Measurements from ENCODE around the gene GALNT7.

Gene GALNT7

DNA sequence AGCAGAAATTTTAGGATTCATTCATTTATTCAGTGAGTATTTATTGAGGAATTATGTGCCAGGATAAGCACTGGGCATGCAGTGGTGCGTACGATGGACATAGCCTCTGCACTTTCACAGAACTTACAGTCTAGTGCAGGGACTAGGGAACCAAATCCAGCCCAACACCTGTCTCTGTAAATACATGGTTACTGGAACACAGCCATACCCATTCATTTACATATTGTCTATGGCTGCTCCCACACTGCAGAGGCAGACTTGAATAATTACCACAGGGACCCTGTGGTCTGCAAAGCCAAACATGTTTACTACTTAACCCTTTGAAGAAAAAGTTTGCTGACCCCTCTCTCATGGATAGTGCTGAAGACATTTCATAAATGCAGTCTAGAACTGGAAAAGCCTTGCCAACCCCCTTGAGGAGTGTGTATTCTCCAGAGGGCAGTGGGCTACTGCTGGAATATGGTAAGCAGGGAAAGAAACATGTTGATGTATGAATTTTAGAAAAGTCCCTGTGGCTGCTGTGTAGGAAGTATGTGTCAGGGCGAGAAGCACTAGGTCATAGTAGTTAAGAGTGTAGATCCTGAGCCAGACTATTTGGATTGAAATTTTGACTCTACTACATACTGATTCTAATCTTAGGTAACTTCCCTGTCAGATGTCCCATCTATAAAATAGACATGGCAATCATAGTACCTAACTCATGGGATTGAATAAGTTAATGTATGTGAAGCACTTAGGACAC is 75.5 kb downstream of the GALNT7 start:
- Histone ChIP-seq H3K79me2 (peaks cover 13% of the 10 kb centered on the region), H3K4me2 (ENCODE audit: low read length) (no peak overlapping the region), H2AFZ (no peak overlapping the region), H3K9ac (no peak overlapping the region), H3K9me3 (ENCODE audit: control insufficient read depth, low read length) (no peaks in the 10 kb centered on the region), H3K27ac (no peak overlapping the region), H3K27me3 (ENCODE audit: control insufficient read depth, insufficient read depth, low read length) (no peaks in the 10 kb centered on the region), H3K4me3 (ENCODE audit: low read depth, low read length) (no peak overlapping the region), H3K36me3 (ENCODE audit: control insufficient read depth, insufficient read depth, low read length) (no peaks in the 10 kb centered on the region), H3K4me1 (peaks cover 3% of the 10 kb centered on the region)
- no peak for TF ChIP-seq CTCF (IDR thresholded peaks at IDR 0.05)

DNA sequence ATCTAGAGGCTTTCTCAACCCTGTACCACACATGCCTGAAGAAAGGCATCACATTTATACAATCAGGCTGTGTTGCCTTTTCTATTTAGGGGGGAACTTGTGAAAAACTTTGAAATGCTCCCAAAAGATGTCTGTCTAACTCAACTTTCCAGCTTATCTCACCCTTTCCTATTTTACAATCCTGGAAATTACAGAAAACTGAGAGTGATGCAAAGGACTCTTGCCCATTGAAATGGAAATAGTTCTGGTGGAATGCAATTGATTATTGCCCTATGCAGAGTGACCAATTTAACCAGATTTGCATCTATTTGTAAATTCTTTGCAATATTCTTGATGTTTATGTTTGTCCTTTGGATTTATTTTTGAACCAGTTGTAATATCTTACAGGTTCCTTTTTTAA is 77.3 kb downstream of the GALNT7 start:
- Histone ChIP-seq H3K27me3 (ENCODE audit: control insufficient read depth, insufficient read depth, low read length) (no peaks in the 10 kb centered on the region), H3K4me2 (ENCODE audit: low read length) (no peak overlapping the region), H3K79me2 (peaks cover 7% of the 10 kb centered on the region), H3K4me3 (ENCODE audit: low read depth, low read length) (no peak overlapping the region), H2AFZ (no peak overlapping the region), H3K9ac (no peak overlapping the region), H3K36me3 (ENCODE audit: control insufficient read depth, insufficient read depth, low read length) (no peaks in the 10 kb centered on the region), H3K4me1 (no peaks in the 10 kb centered on the region), H3K27ac (no peak overlapping the region), H3K9me3 (ENCODE audit: control insufficient read depth, low read length) (no peaks in the 10 kb centered on the region)
- TF ChIP-seq CTCF (IDR thresholded peaks at IDR 0.05), result no peak

DNA sequence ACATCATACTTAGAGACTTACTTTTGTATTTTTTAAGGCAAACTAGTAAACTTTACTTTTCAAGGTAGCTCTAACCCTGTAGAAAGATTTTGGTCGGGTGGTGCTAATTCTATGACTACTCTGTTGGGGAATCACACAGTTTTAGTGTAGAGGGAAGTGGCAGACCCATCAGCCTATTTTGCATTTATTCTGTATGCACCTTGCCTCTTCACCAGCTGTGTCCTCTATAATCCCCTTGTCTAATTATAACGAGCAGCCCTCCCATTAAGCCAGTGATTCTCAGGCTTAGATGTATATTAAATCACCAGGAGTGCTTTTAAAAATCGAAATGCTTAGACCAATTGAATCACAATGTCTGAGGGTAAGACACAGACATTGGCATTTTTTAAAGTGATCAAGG is 78.1 kb downstream of the GALNT7 start:
- Histone ChIP-seq H3K79me2 (peaks cover 7% of the 10 kb centered on the region), H3K27me3 (ENCODE audit: control insufficient read depth, insufficient read depth, low read length) (no peaks in the 10 kb centered on the region), H3K4me2 (ENCODE audit: low read length) (no peak overlapping the region), H3K4me3 (ENCODE audit: low read depth, low read length) (no peak overlapping the region), H3K9ac (no peak overlapping the region), H3K36me3 (ENCODE audit: control insufficient read depth, insufficient read depth, low read length) (no peaks in the 10 kb centered on the region), H2AFZ (no peak overlapping the region), H3K4me1 (no peaks in the 10 kb centered on the region), H3K27ac (peak overlapping the region; percentile 42), H3K9me3 (ENCODE audit: control insufficient read depth, low read length) (no peaks in the 10 kb centered on the region)
- TF ChIP-seq CTCF (IDR thresholded peaks at IDR 0.05), result no peak

- peak overlapping the region; percentile 42 for H3K27ac ChIP-seq
- peaks cover 7% of the 10 kb centered on the region for H3K79me2 ChIP-seq
- TF ChIP-seq CTCF (IDR thresholded peaks at IDR 0.05), result no peak
Observed at GRCh38 chr4:173247321-173247720, 78.7 kb downstream of the GALNT7 start.

DNA sequence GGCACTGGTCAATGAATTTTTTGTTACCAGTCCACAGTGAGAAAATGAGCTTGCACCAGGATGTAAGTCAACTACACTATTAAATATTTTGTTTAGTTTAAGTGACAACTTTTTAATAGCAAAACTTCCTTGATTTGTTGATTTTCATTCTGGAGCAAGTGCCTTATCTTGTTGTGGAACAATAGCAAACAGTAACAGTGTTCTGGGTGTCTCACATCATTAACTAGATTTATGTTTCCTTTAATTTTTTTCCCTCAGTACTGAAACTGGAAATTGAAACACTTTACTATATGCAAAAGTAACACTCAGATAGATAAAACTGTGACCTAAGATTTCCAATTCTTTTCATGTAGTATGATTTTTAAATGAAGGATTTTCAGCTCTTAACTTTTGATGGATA is 80.1 kb downstream of the GALNT7 start:
- H3K9me3 ChIP-seq (ENCODE audit: control insufficient read depth, low read length), result no peaks in the 10 kb centered on the region
- H3K4me1 ChIP-seq, result peaks cover 9% of the 10 kb centered on the region
- H3K4me3 ChIP-seq (ENCODE audit: low read depth, low read length), result no peak overlapping the region
- no peak for TF ChIP-seq CTCF (IDR thresholded peaks at IDR 0.05)
- no peaks in the 10 kb centered on the region for H3K27me3 ChIP-seq (ENCODE audit: control insufficient read depth, insufficient read depth, low read length)
- H3K27ac ChIP-seq, result no peak overlapping the region
- no peaks in the 10 kb centered on the region for H3K36me3 ChIP-seq (ENCODE audit: control insufficient read depth, insufficient read depth, low read length)
- no peak overlapping the region for H2AFZ ChIP-seq
- H3K79me2 ChIP-seq, result peaks cover 4% of the 10 kb centered on the region
- H3K4me2 ChIP-seq (ENCODE audit: low read length), result no peak overlapping the region
- H3K9ac ChIP-seq, result no peak overlapping the region

More at GRCh38 chr4:173247321-173247720, 78.7 kb downstream of the GALNT7 start:
- H3K36me3 ChIP-seq (ENCODE audit: control insufficient read depth, insufficient read depth, low read length), result no peaks in the 10 kb centered on the region
- no peak overlapping the region for H3K4me2 ChIP-seq (ENCODE audit: low read length)
- no peak overlapping the region for H3K4me3 ChIP-seq (ENCODE audit: low read depth, low read length)
- peak overlapping the region; percentile 28 for H2AFZ ChIP-seq
- H3K9ac ChIP-seq, result no peak overlapping the region
- no peaks in the 10 kb centered on the region for H3K9me3 ChIP-seq (ENCODE audit: control insufficient read depth, low read length)
- no peaks in the 10 kb centered on the region for H3K4me1 ChIP-seq
- H3K27me3 ChIP-seq (ENCODE audit: control insufficient read depth, insufficient read depth, low read length), result no peaks in the 10 kb centered on the region

All from parathyroid adenoma (tissue), 2 donors.